RKO (cell line): ENCODE measurements around the gene TEX54.
"Not testable (repeated sequence)": the region's sequence is repeated elsewhere in the genome, so short reads cannot be mapped to it uniquely, and the experiment has no call there.

Experiments used
- DNase-seq: peaks from one replicate; pipeline ENCODE4 v3.0.0-alpha.2; 2016; ENCODE audit warnings: low spot score

The TEX54 gene

GRCh38 chr11:62832336-62833234 lies at the start of gene TEX54:
Gene TEX54 (minus strand): TSS chr11:62832841.
- DNase-seq: peak; percentile 59

- no peak for DNase-seq
Observed at GRCh38 chr11:62882431-62882749, 49.7 kb upstream of the TEX54 start.

DNA sequence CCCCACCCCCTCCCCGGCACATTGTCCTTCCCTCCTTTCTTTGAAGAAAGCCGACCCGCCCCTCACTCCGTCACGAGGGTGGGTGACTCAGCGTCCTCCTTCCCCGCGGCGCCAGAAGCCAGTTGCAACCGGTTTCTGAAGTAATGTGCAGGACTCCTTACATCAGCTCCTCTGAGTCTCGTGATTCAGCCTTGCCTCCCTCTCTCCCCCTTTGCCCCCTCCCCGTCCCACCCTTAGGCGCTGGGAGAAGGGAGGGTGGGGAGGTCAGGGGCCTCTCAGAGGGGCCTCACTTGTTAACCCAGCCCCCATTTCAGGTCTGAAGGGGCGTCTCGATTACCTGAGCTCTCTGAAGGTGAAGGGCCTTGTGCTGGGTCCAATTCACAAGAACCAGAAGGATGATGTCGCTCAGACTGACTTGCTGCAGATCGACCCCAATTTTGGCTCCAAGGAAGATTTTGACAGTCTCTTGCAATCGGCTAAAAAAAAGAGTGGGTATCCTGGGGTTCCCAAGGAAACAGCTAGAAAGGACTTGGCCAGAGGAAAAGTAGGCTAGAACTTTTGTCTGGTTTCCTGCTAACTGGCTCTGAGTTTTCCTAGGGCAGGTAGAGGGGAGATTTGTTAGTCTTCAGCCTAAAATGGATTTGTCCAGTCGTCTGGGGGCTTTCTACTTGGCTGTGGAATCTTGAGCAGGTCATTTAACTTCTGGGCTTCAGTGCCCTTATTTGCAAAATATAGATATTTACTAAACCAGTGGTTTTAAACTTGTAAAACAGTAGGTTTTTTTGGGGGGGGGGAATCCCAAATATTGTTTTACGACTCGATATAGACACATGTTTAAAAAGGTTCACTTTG lies 49.2 kb upstream of the TEX54 start:
- DNase-seq: peak; percentile 98

DNA sequence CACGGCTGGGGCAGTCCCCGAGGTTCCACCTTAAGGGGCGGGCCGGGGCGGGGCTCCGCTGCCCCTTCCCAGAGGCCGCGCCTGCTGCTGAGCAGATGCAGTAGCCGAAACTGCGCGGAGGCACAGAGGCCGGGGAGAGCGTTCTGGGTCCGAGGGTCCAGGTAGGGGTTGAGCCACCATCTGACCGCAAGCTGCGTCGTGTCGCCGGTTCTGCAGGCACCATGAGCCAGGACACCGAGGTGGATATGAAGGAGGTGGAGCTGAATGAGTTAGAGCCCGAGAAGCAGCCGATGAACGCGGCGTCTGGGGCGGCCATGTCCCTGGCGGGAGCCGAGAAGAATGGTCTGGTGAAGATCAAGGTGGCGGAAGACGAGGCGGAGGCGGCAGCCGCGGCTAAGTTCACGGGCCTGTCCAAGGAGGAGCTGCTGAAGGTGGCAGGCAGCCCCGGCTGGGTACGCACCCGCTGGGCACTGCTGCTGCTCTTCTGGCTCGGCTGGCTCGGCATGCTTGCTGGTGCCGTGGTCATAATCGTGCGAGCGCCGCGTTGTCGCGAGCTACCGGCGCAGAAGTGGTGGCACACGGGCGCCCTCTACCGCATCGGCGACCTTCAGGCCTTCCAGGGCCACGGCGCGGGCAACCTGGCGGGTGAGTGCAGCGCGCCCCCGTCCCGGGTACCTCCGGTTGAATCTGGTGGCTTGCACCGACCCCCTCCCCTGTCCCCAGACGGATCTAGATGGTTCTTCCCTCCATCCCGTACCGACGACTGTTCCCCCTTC lies 48.4 kb upstream of the TEX54 start, which contains the start of gene SLC3A2:
TSS of gene SLC3A2 (plus strand) at position 94 of the 776 bp plus-strand sequence. CDS start at position 222, 128 bp downstream.
- peak; percentile 91 for DNase-seq

GRCh38 chr11:62880231-62880802 lies 47.7 kb upstream of the TEX54 start:
- peak; percentile 96 for DNase-seq

DNA sequence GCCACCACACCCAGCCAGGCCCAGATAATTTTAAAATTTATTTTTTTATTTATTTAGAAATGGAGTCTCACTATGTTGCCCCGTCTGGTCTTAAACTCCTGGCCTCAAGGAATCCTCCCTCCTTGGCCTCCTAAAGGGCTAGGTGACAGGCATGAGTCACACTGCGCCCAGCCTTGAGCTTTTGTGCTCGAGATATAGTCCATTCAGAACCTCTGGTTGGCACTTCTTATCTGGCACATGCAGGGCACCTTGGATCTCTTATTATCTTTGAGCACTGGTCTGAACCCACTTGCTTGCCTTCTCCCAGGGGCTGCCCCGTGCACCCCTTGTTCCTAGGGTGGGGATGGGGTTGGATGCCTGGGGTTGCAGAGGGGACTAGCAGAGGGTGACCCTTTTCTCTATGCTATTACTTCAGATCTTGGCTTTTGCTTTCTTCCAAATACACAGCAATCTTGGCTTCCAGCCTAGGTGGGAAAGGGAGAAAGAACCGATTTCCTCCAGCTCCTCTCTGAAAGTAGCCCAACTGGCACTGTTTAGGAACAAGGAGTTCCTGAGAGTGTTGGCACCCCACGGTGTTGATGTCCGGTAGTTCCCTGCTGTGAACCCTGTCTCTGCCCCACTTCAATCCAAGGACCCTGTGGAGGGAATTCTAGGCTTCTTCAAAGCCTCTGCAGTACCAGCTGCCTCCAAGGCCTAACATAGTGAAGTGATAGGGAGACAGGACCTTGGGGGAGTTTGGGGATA lies 46.8 kb upstream of the TEX54 start:
- DNase-seq: no peak

GRCh38 chr11:62876712-62877111 lies 44.1 kb upstream of the TEX54 start:
- DNase-seq: no peak

DNA sequence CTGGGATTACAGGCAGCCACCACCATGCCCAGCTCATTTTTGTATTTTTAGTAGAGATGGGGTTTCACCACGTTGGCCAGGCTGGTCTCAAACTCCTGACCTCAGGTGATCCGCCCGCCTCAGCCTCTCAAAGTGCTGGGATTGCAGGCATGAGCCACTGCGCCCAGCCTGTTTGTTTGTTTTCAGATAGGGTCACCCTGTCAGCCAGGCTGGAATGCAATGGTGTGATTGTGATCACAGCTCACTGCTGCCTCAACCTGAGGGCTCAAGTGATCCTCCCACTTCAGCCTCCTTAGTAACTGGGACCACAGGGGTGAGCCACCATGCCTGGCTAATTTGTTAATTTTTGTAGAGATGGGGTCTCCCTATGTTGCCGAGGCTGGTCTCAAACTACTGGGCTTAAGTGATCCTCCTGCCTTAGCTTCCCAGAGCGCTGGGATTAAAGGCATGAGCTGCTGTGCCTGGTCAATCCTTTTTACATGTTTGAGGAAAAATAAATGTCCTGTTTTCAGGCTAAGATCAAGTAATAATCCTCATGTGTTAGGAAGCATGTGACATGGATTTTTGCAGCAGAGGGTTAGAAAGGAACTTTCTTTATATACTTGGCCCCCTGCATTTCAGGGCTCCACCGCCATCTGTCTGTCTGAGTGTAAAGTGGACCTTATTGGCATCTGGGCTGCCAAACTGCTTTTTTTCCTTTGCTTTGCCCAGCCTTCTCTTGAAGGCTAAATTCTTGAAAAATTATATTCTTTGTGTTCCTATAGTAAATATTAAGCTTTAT lies 43.2 kb upstream of the TEX54 start:
- no peak for DNase-seq

GRCh38 chr11:62874851-62875250 lies 42.2 kb upstream of the TEX54 start:
- DNase-seq: no peak

DNA sequence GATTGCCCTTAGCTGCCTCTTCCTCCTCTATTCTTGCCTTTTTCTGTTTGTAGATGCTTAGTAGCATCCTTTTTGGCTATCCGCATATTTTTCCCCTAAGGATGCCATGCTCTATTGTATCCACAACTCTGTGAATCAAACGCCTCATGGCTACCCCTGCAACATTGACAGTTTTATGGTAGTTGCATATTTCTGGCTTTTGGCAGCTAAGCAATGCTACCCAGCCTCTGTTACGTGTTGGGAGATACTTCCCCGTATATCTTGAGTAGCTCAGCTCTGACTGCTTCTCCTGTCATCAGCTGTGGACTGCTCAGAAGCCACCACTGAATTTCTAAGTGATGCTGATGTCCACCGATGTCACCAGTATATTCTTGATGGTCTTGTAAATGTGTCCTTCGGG lies 33.0 kb upstream of the TEX54 start:
- DNase-seq: no peak

GRCh38 chr11:62863687-62864335 lies 31.2 kb upstream of the TEX54 start:
- no peak for DNase-seq

- DNase-seq: not testable (repeated sequence)
Observed at GRCh38 chr11:62861564-62862192, 29.0 kb upstream of the TEX54 start.

DNA sequence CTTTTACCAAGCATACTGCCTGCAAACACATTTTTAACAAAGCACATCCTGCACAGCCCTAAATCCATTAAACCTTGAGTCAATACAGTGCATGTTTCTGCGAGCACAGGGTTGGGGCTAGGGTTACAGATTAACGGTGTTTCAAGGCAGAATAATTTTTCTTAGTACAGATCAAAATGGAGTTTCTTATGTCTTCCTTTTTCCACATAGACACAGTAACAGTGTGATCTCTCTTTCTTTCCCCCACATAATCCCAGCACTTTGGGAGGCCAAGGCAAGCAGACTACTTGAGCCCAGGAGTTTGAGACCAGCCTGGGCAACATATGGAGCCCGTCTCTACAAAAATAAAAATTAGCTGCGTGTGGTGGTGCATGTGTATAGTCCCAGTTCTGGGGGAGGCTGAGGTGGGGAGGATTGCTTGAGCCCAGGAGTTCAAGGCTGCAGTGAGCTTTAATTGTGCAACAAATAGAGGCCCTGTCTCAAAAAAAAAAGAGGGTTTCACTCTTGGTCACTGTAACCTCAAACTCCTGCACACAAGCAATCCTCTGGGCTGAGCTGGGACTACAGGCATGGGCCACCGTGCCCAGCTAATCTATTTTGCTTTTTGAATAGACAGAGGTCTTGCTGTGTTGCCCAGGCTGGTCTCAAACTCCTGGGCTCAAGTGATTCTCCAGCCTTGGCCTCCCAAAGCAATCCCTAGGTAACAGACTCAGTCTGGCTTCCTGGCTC lies 28.4 kb upstream of the TEX54 start:
- DNase-seq: no peak

- DNase-seq: not testable (repeated sequence)
Observed at GRCh38 chr11:62859281-62859703, 26.7 kb upstream of the TEX54 start.

DNA sequence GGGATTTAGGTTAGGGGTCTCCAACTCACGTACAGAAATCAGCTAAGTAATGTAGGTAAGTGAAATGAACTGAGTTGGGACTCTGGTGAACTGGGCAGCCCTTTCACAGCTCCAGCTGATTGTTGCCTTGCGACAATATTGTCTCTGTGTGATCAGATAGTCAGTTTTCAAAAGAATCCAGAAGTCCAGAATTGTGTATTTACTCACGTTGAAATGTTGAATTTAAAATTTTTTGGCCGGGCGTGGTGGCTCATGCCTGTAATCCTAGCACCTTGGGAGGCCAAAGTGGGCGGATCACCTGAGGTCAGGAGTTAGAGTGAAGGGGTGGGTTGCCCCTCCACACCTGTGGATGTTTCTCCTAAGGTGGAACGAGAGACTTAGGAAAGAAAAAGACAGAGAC lies 25.6 kb upstream of the TEX54 start:
- no peak for DNase-seq

DNA sequence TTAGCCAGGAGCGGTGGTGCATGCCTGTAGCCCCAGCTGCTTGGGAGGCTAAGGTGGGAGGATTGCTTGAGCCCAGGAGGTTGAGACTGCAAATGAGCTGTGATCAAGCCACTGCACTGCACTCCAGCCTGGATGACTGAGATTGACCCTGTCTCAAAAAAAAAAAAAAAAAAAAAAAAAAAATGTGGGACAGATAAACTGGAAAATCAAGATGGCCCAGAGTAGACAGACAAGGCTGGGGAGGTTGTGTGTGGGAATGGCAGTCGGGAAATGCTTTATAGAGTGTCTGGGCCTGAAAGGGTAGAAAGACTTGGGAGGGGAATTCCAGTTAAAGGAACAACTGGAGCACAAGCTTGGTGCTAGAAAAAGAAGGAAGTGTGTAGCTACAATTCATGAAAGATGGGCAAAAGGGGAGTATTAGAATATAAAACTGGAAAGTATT lies 24.9 kb upstream of the TEX54 start:
- no peak for DNase-seq

DNA sequence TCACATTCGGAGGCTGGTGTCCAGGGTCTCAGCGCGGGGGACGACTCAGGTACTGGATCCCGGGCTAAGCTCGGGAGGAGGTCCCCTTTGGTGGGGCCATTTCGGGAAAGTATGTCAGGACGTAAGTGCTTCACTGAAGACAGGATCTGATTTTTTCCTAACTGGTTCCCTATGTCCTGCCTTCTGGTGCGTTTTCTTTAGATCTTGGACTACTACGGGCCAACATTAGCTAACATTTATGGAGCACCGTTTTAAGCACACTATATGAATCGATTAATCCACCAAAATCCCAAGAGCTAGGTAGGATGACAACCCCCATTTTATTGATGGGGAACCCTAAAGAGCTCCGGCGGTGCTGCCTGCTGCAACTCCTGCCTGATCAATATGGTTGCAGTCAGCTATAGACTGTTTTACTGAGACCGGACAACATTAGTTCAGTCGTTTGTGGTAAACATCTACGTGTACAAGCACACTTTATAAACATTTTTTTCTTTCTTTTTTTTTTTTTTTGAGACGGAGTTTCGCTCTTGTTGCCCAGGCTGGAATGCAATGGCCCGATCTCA lies 23.8 kb upstream of the TEX54 start:
- no peak for DNase-seq
